GM21786 (cell line): Measurements from ENCODE around the gene PRCP.

ENCODE experiments used
- ATAC-seq: cut with Tn5 transposase; IDR thresholded peaks from one replicate; pipeline ENCODE4 v1.9.1; 2021; ENCODE audit not compliant: unreplicated experiment

Gene PRCP

GRCh38 chr11:82831364-82831763 is 68.9 kb downstream of the PRCP start:
- ATAC-seq, result no peak

- ATAC-seq, result no peak
These were observed 69.5 kb downstream of the PRCP start for GRCh38 chr11:82830746-82831145.

GRCh38 chr11:82829101-82829500 is 71.1 kb downstream of the PRCP start:
- no peak for ATAC-seq

- ATAC-seq, result no peak
These were observed 71.8 kb downstream of the PRCP start for GRCh38 chr11:82828472-82828871.

GRCh38 chr11:82826526-82826925 is 73.7 kb downstream of the PRCP start:
- no peak for ATAC-seq

- ATAC-seq, result no peak
These were observed 76.3 kb downstream of the PRCP start for GRCh38 chr11:82823647-82824619.

GRCh38 chr11:82818409-82819043 is 81.7 kb downstream of the PRCP start:
- no peak for ATAC-seq

- ATAC-seq, result no peak
These were observed 84.8 kb downstream of the PRCP start for GRCh38 chr11:82815406-82815805.

- no peak for ATAC-seq
These were observed 85.9 kb downstream of the PRCP start for GRCh38 chr11:82814379-82814778.

GRCh38 chr11:82811369-82811768 is 88.9 kb downstream of the PRCP start:
- no peak for ATAC-seq

- ATAC-seq, result no peak
These were observed 89.5 kb downstream of the PRCP start for GRCh38 chr11:82810738-82811137.

GRCh38 chr11:82810326-82810725 is 89.9 kb downstream of the PRCP start:
- no peak for ATAC-seq

- no peak for ATAC-seq
These were observed 92.6 kb downstream of the PRCP start for GRCh38 chr11:82807646-82808045.

GRCh38 chr11:82802710-82803109 is 97.5 kb downstream of the PRCP start:
- ATAC-seq, result no peak

GRCh38 chr11:82796998-82797961 is 103.0 kb downstream of the PRCP start:
- ATAC-seq, result no peak

GRCh38 chr11:82794490-82794889 is 105.7 kb downstream of the PRCP start:
- no peak for ATAC-seq

GRCh38 chr11:82792822-82793569 is 107.2 kb downstream of the PRCP start:
- ATAC-seq, result no peak

GRCh38 chr11:82792319-82792718 is 107.9 kb downstream of the PRCP start:
- ATAC-seq, result no peak

GRCh38 chr11:82791779-82792178 is 108.5 kb downstream of the PRCP start:
- no peak for ATAC-seq

GRCh38 chr11:82790723-82791484 is 109.3 kb downstream of the PRCP start:
- no peak for ATAC-seq
